HG03354 (cell line): Measurements from ENCODE around the gene LHFPL3.

Experiments used
- ATAC-seq: cut with Tn5 transposase; IDR thresholded peaks from one replicate; pipeline ENCODE4 v1.9.1; 2021; ENCODE audit warnings: mild to moderate bottlenecking; ENCODE audit not compliant: unreplicated experiment, poor library complexity, severe bottlenecking

Gene LHFPL3

DNA sequence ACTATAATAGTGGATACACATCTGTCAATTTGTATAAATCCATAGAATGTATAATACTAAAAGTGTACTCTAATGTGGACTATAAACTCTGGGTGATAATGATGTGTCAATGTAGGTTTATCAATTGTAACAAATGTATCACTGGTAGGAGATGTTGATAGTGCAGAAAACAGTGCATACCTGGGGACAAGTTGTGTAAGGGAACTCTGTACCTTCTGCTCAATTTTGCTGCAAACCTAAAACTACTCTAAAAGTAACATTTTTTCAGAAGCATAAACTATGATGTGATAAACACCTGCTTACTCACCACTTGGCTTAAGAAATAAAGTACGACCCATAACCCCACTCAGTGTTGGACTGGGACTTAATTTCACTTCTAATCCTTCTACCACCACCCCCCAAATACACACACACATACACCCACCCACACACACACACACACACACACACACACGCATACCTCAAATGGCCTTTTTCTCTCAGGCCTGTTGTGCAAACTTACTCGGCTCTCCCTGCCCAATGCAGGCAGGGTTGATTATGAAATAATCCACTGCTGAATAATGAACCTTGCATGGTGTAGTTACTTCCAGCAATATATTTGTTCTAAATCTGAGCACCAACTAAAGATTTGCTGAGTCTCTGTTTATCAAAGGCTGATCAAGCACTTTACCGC is 531.5 kb downstream of the LHFPL3 start:
- ATAC-seq: no peak

DNA sequence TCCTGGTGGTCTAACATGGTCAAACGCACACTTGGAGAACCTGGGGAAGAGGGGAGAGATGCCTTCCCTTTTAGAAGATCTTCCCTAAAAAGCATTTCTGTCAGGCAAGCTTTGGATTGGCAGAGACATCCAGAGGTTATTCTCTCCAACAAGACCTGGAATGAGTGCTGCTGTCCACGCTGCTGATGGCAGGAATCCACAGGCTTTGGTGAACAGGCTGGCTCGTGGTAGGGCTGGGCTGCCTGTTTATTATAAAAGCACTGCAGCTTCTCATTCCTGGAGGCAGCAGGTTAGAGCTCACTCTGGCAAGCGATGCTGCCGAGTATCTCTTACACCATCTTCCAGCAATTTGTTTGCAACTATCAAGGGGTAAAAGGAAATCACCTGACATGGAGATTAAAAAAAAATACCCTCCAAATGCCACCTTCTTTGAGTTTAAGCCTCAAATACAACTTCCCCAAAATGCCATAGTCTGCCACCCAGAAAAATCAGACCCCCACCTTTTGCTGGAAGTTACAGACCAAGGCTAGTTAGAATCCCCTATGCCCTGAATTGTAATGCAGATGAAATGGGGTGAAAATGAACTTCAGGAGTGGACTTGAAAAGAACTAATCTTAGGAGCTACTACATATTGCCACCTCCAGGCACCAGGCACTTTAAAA is 533.5 kb downstream of the LHFPL3 start:
- ATAC-seq: no peak

- ATAC-seq: no peak
Measured at GRCh38 chr7:104862719-104863118, 534.3 kb downstream of the LHFPL3 start.

DNA sequence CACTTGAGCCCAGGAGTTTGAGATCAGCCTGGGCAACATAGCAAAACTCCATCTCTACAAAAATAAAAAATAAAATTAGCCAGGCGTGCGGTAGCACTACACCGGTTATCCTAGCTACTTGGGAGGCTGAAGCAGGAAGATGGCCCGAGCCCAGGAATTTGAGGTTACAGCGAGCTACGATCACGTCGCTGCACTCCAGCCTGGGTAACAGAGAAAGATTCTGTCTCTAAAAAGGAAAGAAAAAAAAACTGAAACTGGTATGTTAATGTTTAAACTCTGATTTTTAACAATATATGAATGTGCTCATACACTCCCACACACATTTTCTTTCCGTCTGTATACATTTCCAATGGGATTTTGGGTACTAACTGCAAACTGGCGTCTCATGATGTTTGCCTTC is 545.0 kb downstream of the LHFPL3 start:
- peak; percentile 71 for ATAC-seq

DNA sequence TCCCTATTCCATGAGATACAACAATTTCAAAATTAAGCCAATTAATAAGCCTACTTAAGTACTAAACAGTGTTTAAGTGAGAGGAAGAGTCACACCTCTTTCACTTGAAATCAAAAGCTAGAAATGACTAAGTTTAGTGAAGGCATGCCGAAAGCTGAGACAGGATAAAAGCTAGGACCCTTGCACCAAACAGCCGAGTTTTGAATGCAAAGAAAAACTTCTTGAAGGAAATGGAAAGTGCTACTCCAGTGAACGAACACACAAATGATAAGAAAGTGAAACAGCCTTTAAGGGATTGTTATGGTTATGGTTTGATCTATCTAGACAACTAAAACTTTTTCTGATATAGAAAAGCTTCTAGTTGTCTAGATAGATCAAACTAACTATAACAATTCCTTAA is 550.2 kb downstream of the LHFPL3 start:
- peak; percentile 88 for ATAC-seq

- peak; percentile 7 for ATAC-seq
Measured at GRCh38 chr7:104883248-104883717, 554.9 kb downstream of the LHFPL3 start.

DNA sequence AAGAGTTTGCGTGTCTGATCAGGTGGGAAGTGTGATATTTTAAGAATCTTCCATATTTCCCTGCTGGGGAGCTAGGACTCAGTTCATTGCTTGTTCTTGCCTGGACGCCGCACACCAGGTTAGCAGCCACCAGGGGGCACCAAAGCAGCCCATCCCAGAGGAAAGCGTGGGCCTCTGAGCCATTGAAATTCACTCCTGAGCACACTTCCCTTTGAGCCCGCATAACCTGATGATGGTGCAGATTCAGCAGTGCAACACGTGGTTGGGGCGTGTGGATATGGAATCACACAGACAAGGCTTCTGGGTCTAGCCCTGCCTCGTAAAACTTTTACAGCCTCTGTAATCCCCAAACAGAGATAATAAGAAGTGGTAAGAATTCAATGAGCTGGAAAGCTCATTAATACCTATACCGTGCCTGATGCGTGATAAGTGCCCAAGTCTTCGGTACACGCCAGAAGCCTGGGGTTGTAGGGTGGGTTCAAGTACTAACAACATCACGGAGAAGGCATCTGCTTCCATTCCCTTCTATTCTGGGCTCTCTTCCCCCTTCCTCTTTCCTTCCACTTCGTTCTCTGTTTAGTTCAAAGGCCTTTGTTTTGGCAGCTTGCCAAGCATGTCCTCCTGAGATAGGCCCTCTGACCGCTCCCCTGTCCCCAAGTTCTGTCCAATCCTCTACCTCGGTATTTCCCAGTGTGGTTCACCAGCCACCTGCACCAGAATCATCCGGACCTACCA is 555.5 kb downstream of the LHFPL3 start:
- peak; percentile 88 for ATAC-seq

DNA sequence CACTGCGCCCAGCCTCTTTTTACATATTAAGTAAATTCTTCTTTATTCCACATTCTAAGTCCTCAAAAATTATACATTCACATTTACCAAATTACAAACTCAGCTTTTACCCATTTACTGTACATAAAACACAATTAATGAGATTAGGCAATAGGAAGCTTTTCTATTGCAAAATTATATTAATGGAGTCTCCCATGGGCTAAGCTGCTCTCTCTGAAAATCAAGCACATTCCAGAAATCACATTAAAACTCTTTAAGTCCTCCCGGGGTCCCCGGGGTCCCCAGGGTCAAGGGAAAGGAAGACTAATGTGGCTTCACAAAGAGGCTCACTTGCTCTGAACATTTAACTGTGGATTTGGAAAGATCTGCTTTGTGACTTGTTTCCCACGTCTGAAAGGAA is 558.2 kb downstream of the LHFPL3 start:
- ATAC-seq: no peak

DNA sequence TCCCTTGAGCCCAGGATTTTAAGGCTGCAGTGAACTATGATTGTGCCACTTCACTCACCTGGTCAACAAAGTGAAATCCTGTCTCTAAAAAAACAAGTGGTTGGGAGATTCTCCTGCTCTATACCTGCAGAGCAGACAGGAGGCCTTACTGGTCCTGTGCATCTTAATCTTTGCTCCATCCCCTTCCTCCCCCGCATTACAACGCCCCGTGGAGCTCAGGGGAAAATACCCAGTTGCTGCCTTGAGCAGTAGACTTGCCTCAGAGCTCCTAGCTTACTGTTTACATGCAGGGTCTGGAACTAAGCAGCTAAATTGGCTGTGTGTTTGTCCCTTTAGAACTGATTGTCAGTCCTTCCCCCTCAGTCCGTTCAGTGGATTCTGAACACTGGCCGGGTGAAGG is 561.8 kb downstream of the LHFPL3 start:
- no peak for ATAC-seq

DNA sequence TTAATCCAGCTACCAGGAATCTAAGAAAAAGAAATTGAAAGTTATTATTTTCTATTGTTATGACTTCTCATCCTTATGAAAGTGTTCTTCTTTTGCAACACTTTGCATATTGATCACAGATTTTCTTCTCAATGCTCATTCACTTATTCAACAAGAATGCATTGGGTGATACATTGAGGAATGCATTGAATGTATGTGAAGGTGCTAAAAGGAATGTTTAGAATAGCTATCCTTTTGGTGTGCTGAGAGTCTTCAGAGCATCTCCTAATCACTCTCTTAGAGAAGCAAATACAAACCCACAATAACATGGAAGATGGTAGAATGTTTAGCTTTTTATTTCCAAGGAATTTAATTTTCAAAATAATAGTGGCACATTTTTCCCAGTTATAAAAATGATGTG is 563.5 kb downstream of the LHFPL3 start:
- ATAC-seq: no peak

DNA sequence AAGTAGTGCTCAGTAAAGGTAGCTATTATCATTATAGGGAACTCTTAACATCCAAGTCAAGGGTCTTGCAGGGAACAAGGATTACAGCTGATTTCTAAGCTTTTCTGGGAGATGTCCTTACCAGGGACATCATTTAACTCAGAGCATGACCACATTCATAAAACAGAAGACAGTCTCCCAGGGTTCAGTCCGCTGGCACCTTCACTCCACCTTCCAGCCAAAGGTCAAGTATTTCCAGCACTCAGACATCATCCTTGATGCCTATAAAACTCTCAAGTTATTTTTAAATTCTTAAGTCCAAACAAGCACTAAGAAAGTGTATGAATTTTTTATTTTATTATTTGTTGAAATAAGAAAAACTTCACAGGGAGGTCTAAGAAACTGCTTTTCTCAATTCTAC is 565.9 kb downstream of the LHFPL3 start:
- ATAC-seq: no peak

GRCh38 chr7:104894726-104895521 is 566.5 kb downstream of the LHFPL3 start:
- no peak for ATAC-seq

- peak; percentile 31 for ATAC-seq
Measured at GRCh38 chr7:104895522-104896236, 567.3 kb downstream of the LHFPL3 start.

- ATAC-seq: no peak
Measured at GRCh38 chr7:104898434-104898833, 570.0 kb downstream of the LHFPL3 start.

DNA sequence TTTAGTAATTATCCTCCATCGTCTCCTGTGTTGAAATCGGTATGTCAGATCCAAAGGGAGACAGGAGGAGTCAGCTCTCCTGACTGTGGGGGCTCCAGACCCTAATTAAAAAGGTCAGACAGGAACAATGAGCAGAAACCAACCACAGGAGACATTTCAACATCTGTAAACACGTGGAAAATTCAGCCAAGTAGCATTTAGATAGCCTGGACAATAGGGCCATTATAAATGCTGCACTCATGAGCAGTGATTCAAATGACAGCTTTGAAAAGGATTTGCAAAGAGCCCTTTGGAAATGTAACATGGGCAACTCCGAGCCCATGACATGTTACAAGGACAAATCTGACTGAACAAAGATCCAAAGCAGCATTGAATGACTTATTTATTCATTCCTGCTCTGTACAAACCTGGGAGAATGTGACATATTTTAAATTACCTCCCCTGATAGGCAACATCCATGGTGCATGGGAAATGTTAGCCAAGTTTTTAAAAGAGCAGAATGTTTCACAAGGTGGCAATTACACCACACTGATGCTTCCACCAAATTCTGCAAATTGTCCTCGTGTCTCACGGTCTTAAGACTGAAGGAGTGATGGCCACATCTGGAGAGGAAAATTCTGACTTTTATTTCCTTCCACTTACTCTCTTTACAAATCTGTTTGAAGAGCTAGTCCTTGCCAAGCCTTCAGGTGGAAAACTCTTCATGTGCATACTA is 572.3 kb downstream of the LHFPL3 start:
- no peak for ATAC-seq

GRCh38 chr7:104901240-104901619 is 572.8 kb downstream of the LHFPL3 start:
- ATAC-seq: no peak

GRCh38 chr7:104902183-104902582 is 573.8 kb downstream of the LHFPL3 start:
- no peak for ATAC-seq

GRCh38 chr7:104903044-104903443 is 574.6 kb downstream of the LHFPL3 start:
- ATAC-seq: no peak

DNA sequence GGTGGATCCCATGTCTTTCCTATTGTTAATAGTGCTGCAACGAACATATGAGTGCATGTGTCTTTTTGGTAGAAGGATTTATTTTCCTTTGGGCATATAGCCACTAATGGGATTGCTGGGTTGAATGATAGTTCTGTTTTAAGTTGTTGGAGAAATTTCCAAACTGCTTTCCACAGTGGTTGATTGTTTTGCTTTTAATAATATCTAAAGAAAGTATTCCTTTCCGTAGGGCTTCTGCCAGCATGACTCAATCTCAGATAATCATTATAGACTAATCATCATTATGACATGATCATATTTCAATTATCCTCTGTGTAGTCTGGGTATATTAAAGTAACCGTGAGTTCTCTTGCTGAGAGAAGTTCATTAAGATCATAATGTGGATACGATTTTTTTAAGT is 575.4 kb downstream of the LHFPL3 start:
- no peak for ATAC-seq
